Measurements from ENCODE around the gene SYT17.

GRCh38 chr16:19163215-19163614, 4.8 kb upstream of the SYT17 start:
- TF ChIP-seq CTCF (IDR thresholded peaks at IDR 0.05) (no peak), POLR2A (IDR thresholded peaks at IDR 0.05) (no peak)

Data from testis (tissue), 2 donors.